HG03175 (cell line): ENCODE data around the gene GABRB1.

Experiments
- ATAC-seq: cut with Tn5 transposase; IDR thresholded peaks from one replicate; pipeline ENCODE4 v1.9.1; 2021; ENCODE audit warnings: mild to moderate bottlenecking, moderate library complexity; ENCODE audit not compliant: unreplicated experiment

Gene GABRB1

DNA sequence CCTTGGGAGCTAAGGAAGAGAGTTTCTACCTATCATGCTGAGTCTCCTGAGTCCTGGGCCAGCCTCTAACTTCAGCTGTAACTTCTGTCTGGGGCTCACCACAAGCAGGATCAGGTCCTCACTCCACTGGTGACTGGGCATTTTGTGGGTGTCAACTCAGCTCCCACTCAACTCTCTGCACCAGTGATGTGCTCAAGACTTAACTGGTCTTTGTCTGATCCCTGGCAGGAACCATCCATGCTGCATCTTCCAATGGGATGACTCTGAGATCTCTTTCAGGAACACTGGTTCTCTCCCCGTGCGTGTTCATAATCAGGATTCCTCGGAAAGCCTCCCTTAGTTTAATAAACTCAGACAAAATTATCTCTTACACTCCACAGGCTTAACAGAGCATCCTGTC lies 349.8 kb downstream of the GABRB1 start:
- no peak for ATAC-seq

DNA sequence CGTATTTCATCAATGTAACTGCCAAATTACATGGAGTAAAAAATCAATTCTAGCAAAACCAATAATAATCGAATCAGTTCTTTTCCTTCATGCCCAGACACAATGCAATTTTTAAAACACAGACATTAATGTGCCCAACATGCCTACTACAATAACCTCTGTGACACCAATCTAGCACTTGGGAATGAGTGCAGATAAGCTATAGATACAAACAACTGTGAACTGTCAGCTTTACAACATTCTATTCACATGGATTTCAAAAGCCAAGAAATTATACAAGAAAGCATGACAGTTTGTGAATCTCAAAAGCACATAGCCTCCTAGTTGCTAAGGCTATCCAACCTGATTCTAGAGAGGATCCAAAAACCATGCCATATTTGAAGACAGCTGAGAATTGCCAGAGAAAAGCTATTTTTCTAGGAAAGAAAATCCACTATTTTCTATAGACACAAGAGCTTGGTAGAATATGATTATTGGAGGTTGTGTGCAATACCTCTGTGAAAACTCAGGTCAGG lies 351.5 kb downstream of the GABRB1 start:
- no peak for ATAC-seq

DNA sequence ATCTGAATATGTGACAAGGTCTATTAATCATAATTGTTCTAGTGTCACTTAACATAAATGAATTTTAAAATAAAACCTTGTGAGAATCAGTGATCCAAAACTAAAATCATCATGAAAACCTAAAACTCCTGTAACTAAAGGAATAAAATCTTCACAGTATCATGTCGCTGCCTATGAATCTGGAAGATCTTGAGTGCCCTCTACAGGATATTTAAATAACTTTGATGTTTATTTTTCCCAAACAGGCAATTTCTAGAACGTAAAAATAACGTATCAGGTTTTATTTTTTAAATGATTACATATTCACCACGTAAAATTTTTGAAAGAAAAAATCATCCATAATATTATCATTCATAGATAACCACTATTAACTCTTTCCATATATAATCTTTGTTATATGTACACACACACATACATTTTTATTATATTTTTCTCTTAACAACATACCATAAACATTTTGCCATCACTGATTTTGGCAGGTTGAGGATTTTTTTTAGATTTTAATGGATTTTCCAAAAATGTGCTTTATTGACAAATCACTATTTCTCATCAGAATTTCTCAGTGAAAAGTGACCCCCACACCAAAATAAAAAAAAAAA lies 352.6 kb downstream of the GABRB1 start:
- no peak for ATAC-seq

DNA sequence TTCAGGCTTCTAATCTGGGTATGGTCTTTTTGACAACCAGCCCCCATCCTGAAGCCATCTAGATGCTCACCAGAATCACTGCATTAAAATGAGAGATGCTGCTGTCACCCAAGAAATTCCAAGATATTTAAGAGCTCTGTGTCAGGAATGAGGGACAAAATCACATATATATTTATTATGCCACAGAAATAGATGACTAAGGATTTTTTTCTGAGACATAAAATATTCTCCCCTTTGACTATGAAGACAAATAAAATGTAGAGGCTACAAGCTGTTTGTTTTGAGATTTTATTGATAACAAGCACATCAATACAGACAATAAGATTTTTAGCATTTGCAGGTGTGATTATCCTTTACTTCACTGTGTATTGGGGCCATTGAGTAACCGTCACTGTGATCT lies 354.8 kb downstream of the GABRB1 start:
- no peak for ATAC-seq

DNA sequence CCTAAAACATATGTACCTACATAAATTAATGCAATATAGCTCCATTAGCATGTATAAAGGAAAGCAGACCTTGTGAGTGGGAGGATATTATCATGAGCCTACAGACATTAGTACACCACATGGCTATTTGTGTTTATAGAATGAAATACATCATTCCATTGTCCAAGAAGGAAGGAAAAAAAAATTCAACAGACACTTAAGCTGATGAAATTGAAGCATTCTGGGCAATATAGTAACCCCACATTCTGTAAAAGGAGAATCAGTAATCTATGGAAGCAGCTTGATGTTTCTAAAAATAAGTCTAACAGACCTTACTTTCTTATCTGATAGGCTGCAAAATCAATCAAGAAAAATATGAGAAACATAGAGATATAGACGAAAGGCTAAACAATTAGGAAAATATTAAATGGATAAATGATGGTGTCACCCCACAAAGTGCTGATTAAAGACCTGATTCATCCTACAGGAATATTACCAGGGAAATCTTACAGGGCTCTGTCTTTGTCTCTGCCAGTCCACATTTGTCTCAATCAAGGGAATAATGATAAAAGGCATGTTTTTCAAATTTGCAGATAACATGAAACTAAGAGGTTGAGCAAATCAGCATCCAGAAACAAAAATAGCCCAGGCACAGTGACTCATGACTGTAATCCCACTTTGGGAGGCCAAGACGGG lies 355.3 kb downstream of the GABRB1 start:
- ATAC-seq, result no peak

DNA sequence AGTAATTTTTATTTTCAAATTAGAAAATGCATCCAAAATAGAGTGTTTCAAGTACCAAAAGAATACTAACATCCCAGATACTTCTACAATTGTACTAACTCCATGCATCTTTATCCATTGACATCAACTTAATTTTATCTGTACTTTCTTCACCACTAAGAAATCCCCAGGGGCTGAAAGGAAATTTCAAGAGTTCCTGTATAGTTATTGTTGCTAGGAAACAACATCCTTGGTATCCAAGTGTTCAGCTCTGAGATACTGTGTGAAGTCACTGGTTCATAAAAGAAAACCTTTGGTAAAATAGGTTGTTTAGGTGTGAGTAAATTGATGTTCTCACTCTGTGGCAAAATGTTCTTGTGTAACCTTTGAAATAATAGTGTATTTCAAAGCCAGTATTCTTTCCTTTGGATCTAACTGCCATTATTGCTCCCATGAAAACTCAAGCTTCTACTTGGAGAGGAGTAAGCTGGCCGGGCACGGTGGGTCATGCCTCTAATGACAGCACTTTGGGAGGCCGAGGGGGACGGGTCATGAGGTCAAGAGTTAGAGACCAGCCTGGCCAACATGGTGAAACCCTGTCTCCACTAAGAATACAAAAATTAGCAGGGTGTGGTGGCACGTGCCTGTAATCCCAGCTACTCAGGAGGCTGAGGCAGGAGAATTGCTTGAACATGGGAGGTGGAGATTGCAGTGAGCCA lies 359.2 kb downstream of the GABRB1 start:
- no peak for ATAC-seq

DNA sequence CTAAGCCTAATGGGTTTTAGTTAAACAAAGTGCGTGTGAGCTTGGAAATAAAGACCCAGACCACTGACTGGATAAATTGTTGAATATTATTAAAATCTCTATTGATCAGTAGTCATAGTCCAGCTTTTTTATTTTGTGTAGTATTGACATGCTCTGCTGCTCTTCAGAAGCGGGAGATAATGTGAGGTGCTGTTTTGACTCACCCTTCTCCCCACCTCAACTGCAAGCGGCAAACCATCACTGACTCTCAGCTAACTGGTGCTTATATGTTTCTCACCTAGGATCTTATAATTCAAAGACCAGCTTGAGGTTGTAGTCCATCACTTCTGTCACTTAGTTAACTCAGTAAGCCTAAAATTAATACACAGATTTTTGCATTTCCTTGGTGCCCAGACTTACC lies 359.9 kb downstream of the GABRB1 start:
- ATAC-seq, result peak; percentile 88

GRCh38 chr4:47406408-47406807 lies 375.0 kb downstream of the GABRB1 start:
- ATAC-seq, result no peak

DNA sequence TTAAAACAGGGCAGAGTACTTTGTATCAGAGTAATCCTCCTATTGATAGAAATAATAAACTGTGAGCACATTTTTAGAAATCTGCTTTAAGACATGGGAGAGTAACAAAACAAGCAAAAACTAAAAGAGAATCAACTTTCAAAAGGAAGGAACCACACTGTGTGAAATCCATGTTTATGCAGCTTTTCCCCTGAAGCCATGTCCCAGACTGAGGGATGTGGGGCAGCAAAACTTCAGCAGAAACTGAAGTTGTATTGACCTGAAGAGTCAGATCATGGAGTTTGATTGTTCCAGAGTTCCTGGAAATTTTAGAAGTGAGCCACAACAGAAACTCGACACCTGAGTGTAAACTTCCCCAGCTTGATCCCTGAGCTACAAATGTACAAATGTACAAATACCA lies 378.9 kb downstream of the GABRB1 start:
- ATAC-seq, result no peak

DNA sequence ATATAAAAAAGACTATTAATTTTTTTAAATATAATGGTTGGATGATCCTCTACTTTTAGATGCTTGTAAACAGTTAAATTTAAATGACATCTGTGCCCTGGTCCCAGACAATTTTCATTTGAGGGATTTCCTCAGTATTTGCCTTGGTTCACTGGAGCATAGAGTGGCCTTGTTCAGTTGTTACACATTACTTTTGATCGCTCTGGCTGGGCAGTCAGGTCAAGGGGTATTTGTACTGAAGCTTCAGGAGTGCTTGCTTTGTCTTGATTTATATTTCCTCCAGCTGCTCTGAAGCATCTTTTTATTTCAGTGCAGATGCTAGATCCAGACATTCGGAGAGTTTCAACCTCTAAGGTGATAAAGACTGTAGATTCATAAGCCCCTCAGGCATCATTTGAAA lies 382.2 kb downstream of the GABRB1 start:
- ATAC-seq, result peak; percentile 48

DNA sequence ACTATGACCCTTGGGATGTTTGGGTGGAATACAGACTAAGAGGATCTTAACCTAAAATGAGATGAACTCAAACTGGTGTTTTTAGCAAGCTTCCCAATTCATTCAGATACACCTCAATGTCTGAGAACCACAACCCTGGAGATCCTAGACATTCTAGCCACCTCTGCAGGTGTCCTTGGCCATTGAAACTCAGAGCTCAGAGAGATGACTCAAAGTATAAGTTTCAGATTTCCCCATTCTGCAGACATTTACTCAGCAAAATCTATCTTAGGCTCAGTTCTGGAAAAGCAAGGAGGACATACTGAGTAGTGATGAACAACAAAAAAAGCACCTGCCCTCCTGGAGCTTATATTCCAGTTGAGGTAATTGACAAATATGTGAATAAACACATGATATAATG lies 384.4 kb downstream of the GABRB1 start:
- peak; percentile 43 for ATAC-seq

- ATAC-seq, result no peak
Observed at GRCh38 chr4:47418147-47418546, 386.8 kb downstream of the GABRB1 start.

DNA sequence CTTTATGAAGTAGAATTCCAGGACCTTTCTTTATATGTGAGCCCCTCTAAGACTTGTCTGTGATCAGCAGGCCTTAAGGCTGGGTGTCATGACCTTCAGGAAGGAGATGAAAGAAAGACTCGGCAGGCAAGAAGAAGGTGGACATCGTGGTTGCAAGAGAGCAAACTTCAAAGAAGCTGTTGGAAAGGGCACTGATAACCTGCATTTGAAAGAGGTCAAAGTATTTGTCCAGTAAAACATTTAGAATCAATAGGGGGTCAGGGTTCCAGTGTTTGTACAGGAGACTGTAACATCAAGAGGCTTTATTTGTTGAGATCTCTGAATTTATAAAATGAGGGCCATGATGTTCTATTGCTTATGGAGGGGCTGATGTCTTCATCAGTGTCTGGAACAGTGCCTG lies 387.9 kb downstream of the GABRB1 start:
- no peak for ATAC-seq

DNA sequence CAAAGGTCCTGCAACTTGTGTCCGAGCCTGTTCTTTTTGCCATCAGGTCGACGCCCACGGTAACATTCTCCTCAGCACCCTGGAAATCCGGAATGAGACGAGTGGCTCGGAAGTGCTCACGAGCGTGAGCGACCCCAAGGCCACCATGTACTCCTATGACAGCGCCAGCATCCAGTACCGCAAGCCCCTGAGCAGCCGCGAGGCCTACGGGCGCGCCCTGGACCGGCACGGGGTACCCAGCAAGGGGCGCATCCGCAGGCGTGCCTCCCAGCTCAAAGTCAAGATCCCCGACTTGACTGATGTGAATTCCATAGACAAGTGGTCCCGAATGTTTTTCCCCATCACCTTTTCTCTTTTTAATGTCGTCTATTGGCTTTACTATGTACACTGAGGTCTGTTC lies 394.3 kb downstream of the GABRB1 start:
- no peak for ATAC-seq

GRCh38 chr4:47427935-47428334 lies 396.6 kb downstream of the GABRB1 start:
- ATAC-seq, result no peak

- no peak for ATAC-seq
Observed at GRCh38 chr4:47432749-47433148, 401.4 kb downstream of the GABRB1 start.

GRCh38 chr4:47434931-47435330 lies 403.6 kb downstream of the GABRB1 start:
- ATAC-seq, result no peak

GRCh38 chr4:47442980-47443379 lies 411.6 kb downstream of the GABRB1 start:
- ATAC-seq, result peak; percentile 71

- ATAC-seq, result no peak
Observed at GRCh38 chr4:47444031-47444430, 412.7 kb downstream of the GABRB1 start.

DNA sequence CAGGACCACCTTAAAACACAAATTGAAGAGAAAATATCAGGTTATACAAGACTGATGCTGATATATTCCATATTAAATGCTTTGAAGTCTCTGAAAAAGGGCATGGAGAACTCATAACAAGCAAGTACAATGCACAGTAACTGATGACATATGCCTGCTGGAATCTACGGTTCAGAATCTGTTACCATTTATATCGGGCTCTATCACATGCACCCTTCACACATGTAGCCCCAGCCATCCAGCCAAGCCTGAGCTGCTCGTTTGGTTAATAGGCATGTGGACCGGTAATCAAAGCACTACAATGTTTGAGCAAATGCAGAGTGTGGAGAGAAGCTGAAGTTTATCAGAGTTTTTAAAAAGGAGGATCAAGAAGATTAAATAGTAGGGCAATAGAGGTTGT lies 420.3 kb downstream of the GABRB1 start:
- ATAC-seq, result no peak

DNA sequence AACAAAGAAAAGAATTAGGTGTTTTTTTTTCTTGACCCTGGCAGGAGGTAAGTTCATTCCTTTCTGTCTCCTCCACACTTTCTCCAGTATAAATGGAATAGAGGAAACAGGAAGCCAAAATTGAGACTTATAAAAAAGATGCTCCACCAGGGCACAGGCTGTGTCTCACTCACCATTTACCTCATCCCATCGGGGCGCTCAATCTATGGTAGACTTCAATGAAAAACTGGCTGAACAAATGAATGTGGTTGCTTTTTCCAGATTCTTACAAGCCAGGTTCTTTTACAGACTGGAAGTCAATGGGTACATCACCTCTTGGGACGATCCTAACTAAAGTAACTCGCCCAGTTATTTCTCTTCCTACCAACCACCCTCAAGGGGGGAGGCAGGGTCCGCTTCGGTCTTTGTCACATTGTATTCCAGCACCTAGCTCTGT lies 431.4 kb downstream of the GABRB1 start:
- peak; percentile 4 for ATAC-seq
